HG02759 (cell line): ENCODE results near the gene SRSF4.

Experiments
- ATAC-seq: cut with Tn5 transposase; IDR thresholded peaks from one replicate; pipeline ENCODE4 v1.9.1; 2021; ENCODE audit warnings: mild to moderate bottlenecking, moderate library complexity; ENCODE audit not compliant: unreplicated experiment

The SRSF4 gene

GRCh38 chr1:29099286-29099685 is 82.4 kb downstream of the SRSF4 start:
- ATAC-seq = no peak
